HepG2 (cell line): Measurements from ENCODE around the gene HSPA1B. TPM values are rescaled to one million over a fixed set of nuclear protein-coding genes. Genes with fewer than 3 reads are reported as not detected.

Experiments
- ATAC-seq: fragments of 200-7000 bp; cut with Tn5 transposase; 3 replicates; pipeline ENCODE4 v1.9.1; 2020; ENCODE audit warnings: mild to moderate bottlenecking, moderate library complexity
- BruUV-seq: library from RNA; stranded (reverse); fragments of 400-500 nt; replicated peaks from 2 replicates; lab custom pipeline; 2021; lab: Mats Ljungman, UMichigan
- CTCF ChIA-PET: fragments of 300-600 bp; formaldehyde crosslinking; extraction: SDS; loops from one replicate; lab custom pipeline; 2021; ENCODE audit warnings: low total read pairs, inconsistent platforms, low intra/inter-chr PET ratio; lab: Yijun Ruan, JAX
- POLR2A ChIA-PET: fragments of 350-600 bp; sonication (Branson Sonifier 250); formaldehyde crosslinking; loops from one replicate; lab custom pipeline; 2020; ENCODE audit warnings: antibody characterized with exemption, inconsistent platforms; lab: Yijun Ruan, JAX
- DNase-seq: peaks from one replicate; pipeline ENCODE4 v3.0.0-alpha.2; 2015; ENCODE audit warnings: low spot score
- FAIRE-seq: peaks from 3 replicates; lab custom pipeline; 2011; peaks lifted over from hg19 to GRCh38; lab: Jason Lieb, UNC
- H2AFZ ChIP-seq: one replicate; pipeline ENCODE4 v1.6.1; 2011; ENCODE audit warnings: low read length, inconsistent platforms
- H3K27ac ChIP-seq: fragments of 300-600 bp; 3 replicates; pipeline ENCODE4 v1.8.0; 2011; ENCODE audit warnings: mixed run types, mild to moderate bottlenecking, mixed read lengths, low read length, inconsistent platforms; ENCODE audit not compliant: insufficient read depth; ENCODE audit errors: extremely low read length
- H3K27me3 ChIP-seq, 2 experiments: fragments of 200-600 bp in 1 of 2; 2 replicates in 1 of 2; 3 replicates in 1 of 2; pipeline versions ENCODE4 v1.6.0 to v1.8.0; 2011; ENCODE audit warnings: low read length in 2 of 2, mild to moderate bottlenecking in 2 of 2, moderate library complexity in 2 of 2, inconsistent platforms in 1 of 2; ENCODE audit not compliant: insufficient read depth in 2 of 2, control insufficient read depth in 1 of 2
- H3K36me3 ChIP-seq, 2 experiments: fragments of 200-600 bp in 1 of 2; replicated peaks in 1 of 2; 2 replicates in 1 of 2; 3 replicates in 1 of 2; pipeline versions ENCODE4 v1.5.1 to v1.8.0; 2011; ENCODE audit warnings: low read length in 2 of 2, inconsistent platforms in 1 of 2; ENCODE audit not compliant: insufficient read depth in 2 of 2, control insufficient read depth in 1 of 2
- H3K4me1 ChIP-seq: 2 replicates; pipeline ENCODE4 v1.5.1; 2012; ENCODE audit warnings: low read length, inconsistent platforms; ENCODE audit not compliant: insufficient read depth
- H3K4me2 ChIP-seq: 2 replicates; pipeline ENCODE4 v1.6.0; 2011; ENCODE audit warnings: low read depth, low read length, inconsistent platforms
- H3K4me3 ChIP-seq, 3 experiments: fragments of 200-600 bp in 1 of 3; sonication (generic), shearing (Covaris generic) in 1 of 3; replicated peaks in 1 of 3; 2 replicates each; pipeline ENCODE4 v1.5.1; 2011 to 2016; ENCODE audit warnings: low read length in 3 of 3, inconsistent platforms in 2 of 3, low read depth in 2 of 3, mild to moderate bottlenecking in 2 of 3, control low read depth in 1 of 3, mixed read lengths in 1 of 3; ENCODE audit not compliant: insufficient read depth in 1 of 3
- H3K79me2 ChIP-seq: one replicate; pipeline ENCODE4 v1.6.1; 2011; ENCODE audit warnings: low read length, inconsistent platforms; ENCODE audit not compliant: insufficient read depth
- H3K9ac ChIP-seq: 2 replicates; pipeline ENCODE4 v1.6.0; 2011; ENCODE audit warnings: mild to moderate bottlenecking, low read depth, low read length, inconsistent platforms; ENCODE audit not compliant: insufficient read depth
- H3K9me3 ChIP-seq: 2 replicates; pipeline ENCODE4 v1.5.1; 2012; ENCODE audit warnings: mild to moderate bottlenecking, low read length
- H4K20me1 ChIP-seq: 2 replicates; pipeline ENCODE4 v1.6.0; 2011; ENCODE audit warnings: inconsistent platforms, mild to moderate bottlenecking, low read length, moderate library complexity; ENCODE audit not compliant: insufficient read depth
- GABPB1 ChIP-seq: IDR thresholded peaks from 2 replicates; pipeline ENCODE4 v1.6.1; 2016; ENCODE audit warnings: mild to moderate bottlenecking, missing genetic modification reagents, moderate library complexity, missing compliant biosample characterization
- MAX ChIP-seq: IDR thresholded peaks from 2 replicates; pipeline ENCODE4 v1.6.1; 2012; ENCODE audit warnings: inconsistent platforms
- MBD4 ChIP-seq: IDR thresholded peaks from 2 replicates; pipeline ENCODE4 v1.6.1; 2012; ENCODE audit warnings: low read length, inconsistent platforms, borderline replicate concordance
- SNAPC4 ChIP-seq: sonication (generic); formaldehyde crosslinking; IDR thresholded peaks from 2 replicates; pipeline ENCODE4 v1.4.0; 2020; ENCODE audit warnings: mild to moderate bottlenecking, missing genetic modification reagents
- TBL1XR1 ChIP-seq: fragments of 150-350 bp; IDR thresholded peaks from 2 replicates; pipeline ENCODE4 v1.6.1; 2014; ENCODE audit warnings: borderline replicate concordance, low read length; ENCODE audit not compliant: partially characterized antibody
- ZFYVE20 ChIP-seq: sonication (generic); formaldehyde crosslinking; IDR thresholded peaks from 2 replicates; pipeline ENCODE4 v1.8.0; 2023; ENCODE audit warnings: low read depth, mild to moderate bottlenecking, moderate library complexity, missing genetic modification reagents, borderline replicate concordance
- ZNF280D ChIP-seq: sonication (generic); formaldehyde crosslinking; IDR thresholded peaks from 2 replicates; pipeline ENCODE4 v1.5.1; 2020; ENCODE audit warnings: mild to moderate bottlenecking, missing genetic modification reagents
- ZNF292 ChIP-seq: sonication (generic); formaldehyde crosslinking; IDR thresholded peaks from 2 replicates; pipeline ENCODE4 v1.8.1; 2022; ENCODE audit warnings: mild to moderate bottlenecking, low read depth, missing genetic modification reagents, borderline replicate concordance
- ZNF414 ChIP-seq: sonication (generic); formaldehyde crosslinking; IDR thresholded peaks from 2 replicates; pipeline ENCODE4 v1.5.0; 2020; ENCODE audit warnings: missing genetic modification reagents
- ZNF615 ChIP-seq: sonication (generic); formaldehyde crosslinking; IDR thresholded peaks from 2 replicates; pipeline ENCODE4 v1.5.0; 2020; ENCODE audit warnings: mild to moderate bottlenecking, missing genetic modification reagents, borderline replicate concordance
- ZNF691 ChIP-seq: sonication (generic); formaldehyde crosslinking; IDR thresholded peaks from 2 replicates; pipeline ENCODE4 v1.4.0; 2020; ENCODE audit warnings: missing genetic modification reagents, low read depth, mild to moderate bottlenecking, borderline replicate concordance
- ZSCAN21 ChIP-seq: sonication (generic); formaldehyde crosslinking; IDR thresholded peaks from 2 replicates; pipeline ENCODE4 v1.8.0; 2022; ENCODE audit warnings: mild to moderate bottlenecking, missing genetic modification reagents, moderate library complexity, borderline replicate concordance
- WGBS: methylation state at CpG from one replicate; pipeline ENCODE4 v1.1.6; 2017; ENCODE audit warnings: low lambda C conversion rate; 5-methylcytosine and 5-hydroxymethylcytosine counted together
- in situ Hi-C: cut with HindIII; loops from 2 replicates; pipeline ENCODE4 v1.10.0; 2017; ENCODE audit warnings: low pct_unique_long_range_greater_than_20kb; ENCODE audit not compliant: extremely low pct_ligation_motif_present
- intact Hi-C: fragments of 100-400 bp; cut with micrococcal nuclease; formaldehyde crosslinking; loops from one replicate; pipeline ENCODE4 v1.10.0; 2022; ENCODE audit not compliant: unreplicated experiment
- polyA plus RNA-seq, 8 experiments: library from polyadenylated mRNA; depleted of rRNA in 3 of 8; stranded (reverse) in 7 of 8; unstranded in 1 of 8; fragments of >200 nt; fragmentation: Illumina TruSeq in 4 of 8; extraction: Trizol in 4 of 8; gene quantifications; 2 replicates each; pipeline versions ENCODE4 v1.2.1 to v1.2.3, GENCODE V29; 2011 to 2016; ENCODE audit warnings: low read depth in 4 of 8, missing spikeins in 1 of 8, mixed read lengths in 1 of 8; ENCODE audit not compliant: insufficient read depth in 1 of 8
- total RNA-seq, 5 experiments: library from RNA; depleted of rRNA; stranded (reverse); fragments of >200 nt; fragmentation: Illumina TruSeq; extraction: Trizol; gene quantifications; 2 replicates each; pipeline ENCODE4 v1.2.3, GENCODE V29; 2016; ENCODE audit warnings: low read depth in 1 of 5

HSPA1B gene
- total and polyA plus RNA-seq, 2 of the 13 experiments (the other 11 are each of a cell fraction or from before 2014, with no cell fraction given) = 26.0 to 186 TPM

- Histone ChIP-seq H3K4me3 (no peak overlapping the region), H3K4me2 (no peak overlapping the region), H3K9ac (no peak overlapping the region), H3K4me1 (peaks cover 25% of the 10 kb centered on the region), H3K79me2 (peaks cover 22% of the 10 kb centered on the region), H3K36me3 (peaks cover 9 to 30% of the 10 kb centered on the region in 2 experiments), H3K27ac (no peak overlapping the region), H3K9me3 (no peaks in the 10 kb centered on the region), H3K27me3 (no peaks in the 10 kb centered on the region; a peak in 1 of 5 replicates), H2AFZ (no peak overlapping the region), H4K20me1 (no peaks in the 10 kb centered on the region)
- 97% methylated on average over 11 of the region's 12 CpGs for WGBS
- ChIA-PET POLR2A (interaction anchor here (2.0 to 3.6 kb wide), 4 partner anchors 22 to 56 kb away, joined by 5 to 40 read pairs (median 9); partner anchors contain the start of genes CLIC1, HSPA1A, HSPA1B and HSPA1L), CTCF (interaction anchor here (2.6 kb wide), 1 partner anchor 38 kb away, joined by 10 read pairs; no protein-coding TSS in a partner anchor)
- intact Hi-C loops = no loop called here
- ATAC-seq (no peak), FAIRE-seq (no peak), DNase-seq (no peak)
- no TSS peak for BruUV-seq
- in situ Hi-C loops = no loop called here
- no peak for TF ChIP-seq TBL1XR1
- TF ChIP-seq GABPB1 = no peak
- no peak for TF ChIP-seq SNAPC4 (CRISPR knock-in tag)
- TF ChIP-seq ZSCAN21 (CRISPR knock-in tag) = no peak
- TF ChIP-seq MAX = no peak
- no peak for TF ChIP-seq ZNF691 (CRISPR knock-in tag)
- TF ChIP-seq ZNF292 = no peak
- TF ChIP-seq MBD4 = no peak
- no peak for TF ChIP-seq ZNF280D (CRISPR knock-in tag)
- no peak for TF ChIP-seq ZNF615 (CRISPR knock-in tag)
- TF ChIP-seq ZFYVE20 = no peak
- TF ChIP-seq ZNF414 (CRISPR knock-in tag) = no peak
Observed at GRCh38 chr6:31792761-31793171, 34.8 kb upstream of the HSPA1B start.
